ENCODE measurements around the gene BPTF.

The BPTF gene

DNA sequence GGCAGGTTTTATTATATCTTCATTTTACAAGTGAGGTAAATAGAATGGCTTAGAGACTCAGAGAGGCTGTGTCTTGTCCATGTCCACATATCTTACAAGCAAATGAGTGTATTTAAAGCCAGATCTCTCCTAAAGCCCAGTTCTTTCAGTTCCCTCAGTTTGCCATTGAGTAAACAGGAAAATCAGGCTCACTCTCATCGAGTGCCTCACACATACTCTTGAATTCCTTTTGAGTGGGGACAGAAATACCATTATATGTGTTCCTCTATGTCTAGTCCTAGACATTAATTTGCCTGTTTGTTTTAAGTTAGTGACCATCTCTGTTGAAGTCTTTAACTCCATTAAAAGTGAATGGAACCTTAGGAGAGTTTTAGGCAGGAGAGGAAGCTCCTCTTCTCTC lies 40.1 kb downstream of the BPTF start:
- DNase-seq (ENCODE audit: low spot score) = no peak
- TF ChIP-seq, protein P1, sequence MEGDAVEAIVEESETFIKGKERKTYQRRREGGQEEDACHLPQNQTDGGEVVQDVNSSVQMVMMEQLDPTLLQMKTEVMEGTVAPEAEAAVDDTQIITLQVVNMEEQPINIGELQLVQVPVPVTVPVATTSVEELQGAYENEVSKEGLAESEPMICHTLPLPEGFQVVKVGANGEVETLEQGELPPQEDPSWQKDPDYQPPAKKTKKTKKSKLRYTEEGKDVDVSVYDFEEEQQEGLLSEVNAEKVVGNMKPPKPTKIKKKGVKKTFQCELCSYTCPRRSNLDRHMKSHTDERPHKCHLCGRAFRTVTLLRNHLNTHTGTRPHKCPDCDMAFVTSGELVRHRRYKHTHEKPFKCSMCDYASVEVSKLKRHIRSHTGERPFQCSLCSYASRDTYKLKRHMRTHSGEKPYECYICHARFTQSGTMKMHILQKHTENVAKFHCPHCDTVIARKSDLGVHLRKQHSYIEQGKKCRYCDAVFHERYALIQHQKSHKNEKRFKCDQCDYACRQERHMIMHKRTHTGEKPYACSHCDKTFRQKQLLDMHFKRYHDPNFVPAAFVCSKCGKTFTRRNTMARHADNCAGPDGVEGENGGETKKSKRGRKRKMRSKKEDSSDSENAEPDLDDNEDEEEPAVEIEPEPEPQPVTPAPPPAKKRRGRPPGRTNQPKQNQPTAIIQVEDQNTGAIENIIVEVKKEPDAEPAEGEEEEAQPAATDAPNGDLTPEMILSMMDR (IDR thresholded peaks at IDR 0.05; ENCODE audit: extremely low read depth, missing control alignments) = no peak

DNA sequence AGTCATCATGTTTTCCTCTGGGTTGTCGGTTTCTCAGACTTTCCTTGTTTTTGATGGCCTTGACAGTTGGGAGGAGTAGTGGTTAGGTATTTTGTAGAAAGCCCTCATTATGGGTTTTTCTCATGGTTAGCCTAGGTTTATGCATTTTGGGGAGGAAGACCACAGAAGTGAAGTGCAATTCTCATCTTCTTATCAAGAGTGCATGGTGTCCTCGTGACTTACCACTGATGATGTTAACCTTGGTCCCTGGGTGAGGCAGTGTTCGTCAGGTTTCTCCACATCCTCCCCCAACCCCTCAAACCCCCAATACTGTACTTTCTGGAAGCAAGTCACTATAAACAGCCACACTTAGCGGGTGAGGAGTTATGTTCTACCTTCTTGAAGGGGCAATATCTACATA lies 42.3 kb downstream of the BPTF start:
- no peak for DNase-seq (ENCODE audit: low spot score)
- TF ChIP-seq, protein P1 (IDR thresholded peaks at IDR 0.05; ENCODE audit: extremely low read depth, missing control alignments) = no peak

DNA sequence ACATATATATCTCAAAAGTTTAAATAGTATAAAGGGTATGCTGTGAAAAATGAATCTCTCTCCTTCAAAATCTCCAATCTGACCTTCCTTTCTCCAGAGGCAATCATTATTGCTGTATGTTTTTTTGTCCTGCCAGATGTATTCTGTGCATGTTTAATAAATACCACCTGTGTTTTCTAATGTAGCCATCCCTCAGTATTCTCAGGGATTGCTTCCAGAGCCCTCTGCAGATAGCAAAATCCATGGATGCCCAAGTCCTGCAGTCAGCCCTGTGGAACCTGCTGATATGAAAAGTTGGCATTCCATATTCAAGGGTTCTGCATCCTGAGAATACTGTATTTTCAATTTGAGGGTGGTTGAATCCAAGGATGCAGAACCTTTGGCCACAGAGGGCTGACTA lies 42.9 kb downstream of the BPTF start:
- TF ChIP-seq, protein P1 (IDR thresholded peaks at IDR 0.05; ENCODE audit: extremely low read depth, missing control alignments) = no peak
- DNase-seq (ENCODE audit: low spot score) = no peak

DNA sequence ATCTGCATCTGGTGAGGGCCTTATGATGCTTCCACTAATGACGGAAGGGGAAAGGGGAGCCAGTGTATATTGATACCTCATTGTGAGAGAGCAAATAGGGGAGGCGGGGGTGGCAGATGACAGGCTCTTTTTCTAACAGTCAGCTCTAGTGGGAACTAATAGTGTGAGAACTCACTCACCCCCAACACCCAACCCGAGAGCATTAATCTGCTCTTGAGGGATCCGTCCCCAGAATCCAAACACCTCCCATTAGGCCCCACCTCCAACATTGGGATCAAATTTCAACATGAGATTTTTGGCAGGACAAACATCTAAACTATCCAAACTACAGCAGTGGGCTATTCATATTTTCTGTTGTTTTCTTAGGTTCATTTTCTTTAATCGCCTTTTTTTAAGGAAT lies 54.4 kb downstream of the BPTF start:
- TF ChIP-seq, protein P1 (IDR thresholded peaks at IDR 0.05; ENCODE audit: extremely low read depth, missing control alignments) = no peak
- DNase-seq (ENCODE audit: low spot score) = no peak

DNA sequence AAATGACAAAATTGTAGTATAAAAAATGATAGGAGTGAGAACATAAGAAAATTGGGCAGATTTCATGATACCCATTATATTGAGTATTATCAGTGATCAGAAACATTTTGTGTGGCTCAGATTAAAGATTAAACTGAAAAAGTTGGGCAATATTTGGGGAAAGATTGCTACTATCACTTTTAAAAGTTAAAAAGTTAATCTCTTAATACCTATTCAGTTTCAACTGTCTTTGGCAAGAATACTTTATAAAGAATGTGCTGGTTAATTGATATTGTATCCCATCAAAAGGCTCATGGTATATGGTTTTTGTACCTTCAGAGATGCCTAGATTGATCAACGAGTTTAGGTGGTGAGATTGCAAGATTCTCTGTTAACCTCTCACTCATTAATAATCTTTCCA lies 55.8 kb downstream of the BPTF start:
- TF ChIP-seq, protein P1 (IDR thresholded peaks at IDR 0.05; ENCODE audit: extremely low read depth, missing control alignments) = no peak
- DNase-seq (ENCODE audit: low spot score) = no peak

DNA sequence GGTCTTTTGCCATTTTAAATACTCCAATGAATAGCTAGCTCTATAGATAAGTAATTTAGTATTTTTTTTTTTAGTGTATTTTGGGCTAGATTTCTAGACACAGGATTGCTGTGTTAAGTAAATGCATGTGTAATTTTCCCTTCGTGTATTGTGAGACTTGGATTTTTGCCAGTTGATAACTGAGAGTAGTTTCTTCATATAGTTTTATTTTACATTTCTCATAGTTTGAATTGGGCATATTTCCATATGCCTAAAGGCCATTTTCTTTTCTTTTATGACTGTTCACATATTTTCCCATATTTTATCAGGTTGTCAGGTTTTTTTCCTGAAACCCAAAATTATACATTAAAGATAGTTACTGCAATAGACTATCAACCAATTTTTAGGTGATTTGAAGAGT lies 59.4 kb downstream of the BPTF start:
- TF ChIP-seq, protein P1 (IDR thresholded peaks at IDR 0.05; ENCODE audit: extremely low read depth, missing control alignments) = no peak
- no peak for DNase-seq (ENCODE audit: low spot score)

DNA sequence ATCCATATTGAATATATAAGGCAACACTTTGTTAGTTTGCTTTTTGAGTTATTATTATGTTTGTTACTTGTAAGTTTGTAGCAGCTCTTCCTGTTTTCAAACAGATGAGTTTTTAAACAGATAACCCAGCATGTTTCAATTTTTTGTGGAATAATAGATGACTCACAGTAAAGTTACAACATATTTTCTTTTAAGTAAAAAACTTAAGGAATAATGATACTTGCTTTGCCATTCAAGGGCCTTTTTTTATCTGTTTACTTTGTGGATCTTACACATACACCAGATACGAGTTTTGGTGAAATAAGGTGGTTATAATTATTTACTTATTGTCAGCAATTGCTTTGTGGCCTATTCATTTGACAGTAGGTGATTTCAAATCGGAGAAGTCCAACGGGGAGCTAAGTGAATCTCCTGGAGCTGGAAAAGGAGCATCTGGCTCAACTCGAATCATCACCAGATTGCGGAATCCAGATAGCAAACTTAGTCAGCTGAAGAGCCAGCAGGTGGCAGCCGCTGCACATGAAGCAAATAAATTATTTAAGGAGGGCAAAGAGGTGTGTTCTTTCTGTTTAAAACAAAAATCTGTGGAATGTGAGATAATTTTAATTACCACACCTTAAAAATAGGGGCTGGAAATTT lies 66.3 kb downstream of the BPTF start:
- DNase-seq (ENCODE audit: low spot score) = no peak
- TF ChIP-seq, protein P1 (IDR thresholded peaks at IDR 0.05; ENCODE audit: extremely low read depth, missing control alignments) = peak; percentile 5

Measured in GM20000 (cell line).